HG02571 (cell line): ENCODE data around the gene DEK.

Experiments used
- ATAC-seq: cut with Tn5 transposase; IDR thresholded peaks from one replicate; pipeline ENCODE4 v1.9.1; 2021; ENCODE audit warnings: mild to moderate bottlenecking, moderate library complexity; ENCODE audit not compliant: unreplicated experiment

Gene DEK

DNA sequence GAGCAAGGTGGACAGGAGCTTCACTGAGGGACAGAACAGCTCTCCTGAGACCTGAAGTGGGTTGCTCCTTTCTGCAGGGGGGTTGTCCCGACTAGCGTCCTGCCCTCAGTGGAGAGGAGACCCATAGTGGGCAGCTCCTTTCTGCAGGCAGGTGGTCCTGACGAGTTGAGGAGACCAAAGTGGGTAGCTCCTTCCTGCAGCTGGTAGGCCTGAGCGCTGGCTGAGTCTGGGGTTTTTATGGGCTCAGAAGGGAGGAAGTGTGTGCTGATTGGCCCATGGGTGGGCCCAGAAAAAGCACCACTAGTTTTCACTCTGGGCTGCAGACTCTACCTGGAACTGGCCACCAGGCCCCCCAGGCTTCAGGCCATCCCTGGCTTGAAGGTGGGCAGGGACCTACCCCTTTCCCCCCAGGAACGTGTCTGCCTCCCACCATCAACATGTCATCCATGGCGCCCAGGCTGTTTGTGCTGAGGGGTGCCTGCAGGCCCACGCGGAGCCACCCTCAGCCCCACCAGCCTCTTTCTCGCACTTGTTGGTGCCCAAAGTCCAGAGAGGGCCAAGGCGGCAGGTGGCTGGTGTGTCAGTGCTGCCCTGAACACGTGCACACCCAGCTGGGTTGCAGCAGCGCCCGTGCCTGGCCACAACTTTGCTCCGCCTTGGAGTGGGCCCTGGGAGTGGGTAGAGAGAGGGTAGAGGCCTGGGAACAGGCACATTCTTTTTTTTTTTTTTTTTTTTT is 1.6 kb upstream of the DEK start:
- no peak for ATAC-seq

DNA sequence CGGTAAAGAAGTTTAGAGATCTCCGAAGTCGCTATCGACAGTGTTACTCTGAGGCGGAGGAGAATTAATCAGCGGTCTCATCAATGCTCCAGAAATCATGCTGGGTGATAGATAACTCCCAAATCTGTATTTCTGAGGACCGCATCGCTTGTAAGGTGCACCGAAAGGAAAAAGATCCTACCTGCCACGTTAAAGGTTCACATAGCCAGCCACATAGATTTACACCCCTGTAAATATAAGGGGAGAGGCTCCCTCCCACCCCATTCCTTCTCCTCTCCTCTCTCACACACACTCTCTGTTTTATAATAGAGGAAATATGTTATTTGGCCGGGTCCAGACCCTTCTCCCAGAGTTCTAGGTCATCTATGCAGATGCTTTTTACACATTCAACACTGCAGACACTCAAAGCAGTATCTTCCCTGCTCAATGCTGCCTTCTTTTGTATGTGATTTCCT is 620 bp upstream of the DEK start:
- no peak for ATAC-seq

DNA sequence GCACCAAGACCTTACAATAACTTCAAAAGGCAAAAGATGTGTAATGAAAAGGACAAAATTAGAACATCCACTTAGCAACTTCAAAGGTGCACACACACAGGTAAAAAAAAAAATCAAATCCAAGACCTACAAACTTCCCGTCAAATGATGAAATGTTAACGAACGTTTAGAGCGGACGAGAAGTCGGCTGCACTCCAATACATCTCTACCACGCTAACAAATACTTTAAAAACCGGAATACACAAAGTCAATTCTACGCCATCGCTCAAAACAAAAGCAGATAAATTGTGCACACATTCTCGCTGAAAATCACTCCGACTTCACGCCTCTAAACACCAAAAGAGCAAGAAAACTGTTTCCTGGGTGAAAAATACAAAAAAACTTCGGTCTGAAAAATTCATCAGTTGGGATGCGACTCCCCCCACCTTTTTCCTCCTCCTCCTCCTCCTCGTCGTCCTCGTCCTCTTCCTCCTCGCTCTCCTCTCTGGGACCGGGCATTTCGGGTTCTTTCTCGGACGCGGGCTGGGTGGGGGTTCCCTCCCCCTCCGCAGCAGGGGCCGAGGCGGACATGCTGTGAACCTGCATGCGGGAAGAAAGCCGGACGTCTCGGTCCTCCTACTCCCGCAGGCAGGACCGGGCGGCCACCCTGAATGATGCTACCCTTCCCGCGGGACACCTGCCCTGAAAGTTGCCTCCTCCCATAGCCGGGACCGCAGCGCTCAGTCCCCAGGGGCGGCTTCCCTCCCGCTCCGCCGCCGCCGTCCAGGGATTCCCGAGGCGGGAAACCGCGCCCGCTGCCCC is 712 bp downstream of the DEK start:
- ATAC-seq: peak; percentile 3

DNA sequence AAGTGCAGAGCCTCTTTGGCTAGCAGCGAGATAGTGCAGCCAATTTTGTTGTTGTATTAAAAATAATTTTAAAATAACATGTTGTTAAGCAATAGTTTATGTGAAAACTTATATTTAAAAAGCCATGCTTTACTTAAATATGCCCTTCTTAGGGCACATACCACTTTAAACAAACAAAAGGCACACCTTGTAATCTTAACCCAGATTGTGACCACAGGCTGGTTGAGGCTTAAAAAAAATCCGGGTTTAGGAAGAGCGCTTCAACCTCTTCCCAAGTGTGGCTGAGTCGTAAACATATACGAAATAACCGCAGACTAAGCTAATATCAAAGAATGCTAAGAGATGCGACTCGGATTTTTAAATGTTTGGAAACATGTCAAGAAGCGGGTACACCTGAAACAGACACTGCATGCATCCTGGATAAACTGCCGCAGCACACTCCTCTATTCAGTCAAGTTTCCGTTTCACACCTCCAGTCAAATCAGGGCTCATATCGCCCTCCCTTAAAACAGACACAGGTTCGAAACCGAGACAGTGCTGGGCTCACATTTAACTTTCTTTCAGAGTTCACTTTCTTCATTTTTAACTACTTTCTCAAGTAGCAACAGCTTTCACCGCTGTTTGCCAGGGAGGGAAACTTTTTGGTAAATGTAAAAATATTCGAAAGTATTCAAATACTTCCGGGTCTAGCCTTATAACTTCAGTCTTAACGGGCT is 1.5 kb downstream of the DEK start:
- ATAC-seq: peak; percentile 56

DNA sequence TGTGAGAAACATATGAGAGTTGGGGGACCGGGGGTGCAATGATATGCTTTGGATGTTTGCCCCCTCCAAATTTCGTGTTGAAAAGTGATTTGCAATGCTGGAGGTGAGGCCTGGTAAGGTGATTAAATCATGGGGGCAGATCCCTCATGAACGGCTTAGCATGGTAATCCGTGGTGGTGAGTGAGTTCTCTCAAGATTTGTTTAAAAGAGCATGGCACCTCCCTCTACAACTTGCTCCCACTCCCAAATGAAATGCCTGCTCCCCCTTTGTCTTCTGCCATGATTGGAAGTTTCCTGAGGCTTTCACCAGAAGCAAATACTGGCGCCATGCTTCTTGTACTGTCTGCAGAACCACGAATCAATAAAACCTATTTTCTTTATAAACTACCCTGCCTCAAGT is 2.5 kb downstream of the DEK start:
- ATAC-seq: no peak

DNA sequence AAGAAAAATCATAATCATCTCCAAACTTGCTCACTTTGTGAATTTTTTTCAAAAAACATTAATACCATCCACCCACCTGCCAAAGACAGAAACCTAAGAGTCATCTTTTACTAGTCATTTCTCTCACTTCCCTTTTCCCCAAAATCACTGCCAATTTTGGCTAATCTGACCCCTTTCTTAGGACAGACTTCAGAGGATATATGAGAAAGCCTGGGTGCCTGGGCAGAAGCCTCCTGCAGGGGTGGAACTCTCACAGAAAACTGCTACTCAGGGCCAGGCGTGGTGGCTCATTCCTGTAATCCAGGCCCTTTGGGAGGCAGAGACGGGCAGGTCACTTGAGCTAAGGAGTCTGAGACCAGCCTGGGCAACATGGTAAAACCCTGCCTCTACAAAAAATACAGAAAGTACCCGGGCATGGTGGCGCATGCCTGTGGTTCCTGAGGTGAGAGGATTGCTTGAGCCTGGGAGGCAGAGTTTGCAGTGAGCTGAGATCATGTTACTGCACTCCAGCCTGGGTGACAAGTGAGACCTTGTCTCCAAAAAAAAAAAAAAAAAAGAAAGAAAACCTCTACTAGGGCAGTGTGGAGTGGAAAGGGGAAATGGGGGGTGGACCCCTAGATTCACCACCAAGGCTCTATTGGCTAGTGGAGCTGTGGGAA is 3.8 kb downstream of the DEK start:
- ATAC-seq: peak; percentile 34

DNA sequence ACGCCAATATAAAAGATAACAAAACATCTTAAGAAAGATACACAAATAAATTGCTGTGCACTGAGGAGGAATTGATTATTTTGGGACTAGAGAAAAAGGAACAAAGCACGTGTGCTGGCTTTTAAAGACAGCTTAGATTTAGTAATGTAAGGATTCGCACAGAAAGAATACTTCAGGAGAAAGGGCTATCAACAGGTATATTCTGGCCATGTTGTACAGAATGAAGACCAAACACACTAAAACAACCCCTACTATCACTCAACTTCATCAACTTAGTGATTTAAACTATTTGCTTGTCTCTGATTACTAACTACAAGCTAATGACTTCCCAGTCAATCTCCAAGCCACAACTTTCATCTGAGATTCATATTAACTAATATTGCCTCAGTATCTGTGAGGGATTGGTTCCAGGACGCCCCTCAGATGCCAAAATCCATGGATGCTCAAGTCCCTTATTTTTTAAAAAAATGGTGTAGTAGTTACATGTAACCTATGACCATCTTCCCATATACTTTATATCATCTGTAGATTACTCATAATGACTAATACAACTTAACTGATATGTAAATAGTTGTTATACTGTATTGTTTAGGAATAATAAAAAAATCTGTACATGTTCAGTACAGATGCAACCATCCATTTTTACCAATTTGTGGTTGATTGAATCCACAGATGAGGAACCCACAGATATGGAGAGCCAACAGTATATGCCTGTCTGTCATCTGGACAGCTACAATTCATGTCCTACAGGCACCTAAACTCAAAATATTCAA is 4.5 kb downstream of the DEK start:
- no peak for ATAC-seq

DNA sequence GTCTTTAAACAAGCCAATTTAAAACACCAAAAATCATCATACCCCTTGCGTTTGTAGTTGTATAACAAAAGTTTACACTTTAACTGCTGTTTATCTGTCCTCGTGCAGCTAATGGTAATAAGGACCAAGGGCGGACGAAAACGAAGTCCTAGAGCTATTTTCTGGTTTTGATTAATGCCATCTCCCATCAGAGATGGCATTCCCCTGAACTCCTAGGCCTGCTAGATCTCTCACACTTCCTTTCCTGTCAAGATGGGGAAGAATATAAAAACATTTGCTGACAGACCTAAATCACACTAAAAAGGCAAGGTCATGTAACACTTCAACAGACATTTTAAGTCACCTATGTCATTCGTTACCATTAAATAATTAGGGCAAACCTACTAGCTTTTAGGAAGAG is 9.5 kb downstream of the DEK start:
- ATAC-seq: no peak

DNA sequence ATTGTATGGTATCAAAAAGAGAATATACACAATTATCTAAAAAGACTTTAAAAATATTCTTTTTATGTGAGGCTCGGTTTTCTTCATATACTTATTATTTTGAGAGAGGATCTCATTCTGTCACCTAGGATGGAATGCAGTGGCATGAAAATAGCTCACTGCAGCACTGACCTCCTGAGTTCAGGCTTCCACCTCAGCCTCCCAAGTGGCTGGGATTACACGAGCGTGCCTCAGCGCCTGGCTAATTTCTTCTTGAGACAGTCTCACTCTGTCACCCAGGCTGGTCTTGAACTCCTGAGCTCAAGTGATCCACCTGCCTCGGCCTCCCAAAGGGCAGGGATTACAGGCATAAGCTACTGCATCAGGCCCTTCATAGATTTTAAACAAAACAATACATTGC is 10.7 kb downstream of the DEK start:
- ATAC-seq: no peak

DNA sequence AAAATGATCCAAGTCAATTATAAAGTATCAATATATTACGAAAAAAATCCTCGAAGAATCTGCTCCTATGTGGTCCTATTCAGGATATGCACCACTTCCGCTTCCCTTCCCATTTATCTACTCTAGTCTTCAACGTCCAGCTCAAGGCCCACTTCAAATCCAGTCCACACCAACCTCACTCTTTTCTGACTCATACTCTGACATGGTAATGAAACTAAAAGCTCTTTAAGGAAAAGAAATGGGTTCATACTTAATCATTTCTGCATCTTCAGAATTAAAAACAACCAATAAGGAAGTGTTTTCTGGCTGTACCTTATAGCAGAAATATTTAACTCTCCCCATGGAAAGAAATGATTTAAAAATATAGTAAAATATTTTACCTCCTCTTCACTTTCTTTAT is 15.1 kb downstream of the DEK start:
- no peak for ATAC-seq

DNA sequence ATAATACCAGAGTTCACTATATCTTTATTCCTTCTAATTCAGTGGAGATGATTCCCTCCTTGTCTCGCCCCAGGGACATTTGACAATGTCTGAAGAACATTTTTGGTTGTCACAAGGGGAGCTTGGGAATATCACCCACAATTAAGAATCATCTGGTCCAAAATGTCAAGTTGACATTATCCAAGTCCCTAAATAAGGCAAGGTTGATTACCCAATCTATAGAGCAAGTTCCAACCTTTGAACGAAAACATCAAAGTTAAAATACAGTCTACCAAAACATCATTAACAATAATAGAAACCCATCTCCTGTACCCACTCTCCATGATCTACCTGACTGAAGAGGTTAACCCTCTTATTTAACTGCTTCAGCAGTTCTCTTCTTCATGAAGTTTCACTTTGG is 15.6 kb downstream of the DEK start:
- ATAC-seq: no peak

DNA sequence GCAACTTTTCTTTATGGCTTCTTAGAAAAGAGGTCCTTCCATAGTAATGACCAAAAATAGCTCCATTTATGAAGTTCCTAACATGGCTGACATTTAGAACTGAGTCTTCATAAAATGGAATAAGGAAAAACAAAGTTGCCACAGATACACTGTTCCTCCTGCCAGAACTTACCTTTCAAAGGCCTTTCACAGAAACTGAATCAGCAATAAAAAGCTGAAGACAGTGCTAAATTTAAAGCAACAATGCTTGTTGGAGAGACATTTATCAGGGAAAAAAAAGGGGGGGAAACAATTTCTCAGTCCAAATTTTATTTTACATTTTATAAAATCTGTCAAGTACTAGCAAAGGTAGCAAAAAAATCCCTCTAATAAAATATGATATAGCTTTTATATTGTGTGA is 17.3 kb downstream of the DEK start:
- ATAC-seq: no peak

DNA sequence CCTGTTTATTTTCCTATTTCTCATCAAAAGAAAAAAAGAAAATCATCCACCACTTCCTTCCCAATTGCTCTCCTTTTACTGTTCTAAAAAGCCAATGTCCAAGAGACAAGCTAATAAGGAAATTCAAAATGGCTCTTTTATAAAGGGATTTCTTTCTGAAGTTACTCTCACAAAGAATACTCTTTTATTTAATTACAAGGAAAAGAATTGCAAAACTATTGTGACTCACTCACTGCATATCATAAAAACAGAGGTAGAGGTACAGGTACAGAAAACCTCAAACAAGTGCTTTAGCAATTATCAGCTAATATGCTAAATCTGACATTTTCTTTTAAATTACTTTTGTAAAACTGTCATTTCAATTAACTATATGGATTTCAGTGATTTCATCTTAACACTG is 18.1 kb downstream of the DEK start:
- ATAC-seq: no peak

DNA sequence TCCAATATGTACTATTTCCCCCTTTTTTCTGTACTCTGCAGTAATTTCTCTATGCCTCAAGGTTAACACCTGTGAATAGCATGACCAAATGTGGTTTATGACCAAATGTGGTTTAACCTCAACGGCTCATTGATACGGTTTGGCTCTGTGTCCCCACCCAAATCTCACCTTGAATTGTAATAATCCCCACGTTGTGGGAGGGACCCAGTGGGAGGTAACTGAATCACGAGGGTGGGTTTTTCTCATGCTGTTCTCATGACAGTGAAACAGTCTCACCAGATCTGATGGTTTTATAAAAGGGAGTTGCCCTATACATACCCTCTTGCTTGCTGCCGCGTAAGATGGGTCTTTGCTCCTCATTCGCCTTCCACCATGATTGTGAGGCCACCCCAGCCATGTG is 18.7 kb downstream of the DEK start:
- no peak for ATAC-seq

DNA sequence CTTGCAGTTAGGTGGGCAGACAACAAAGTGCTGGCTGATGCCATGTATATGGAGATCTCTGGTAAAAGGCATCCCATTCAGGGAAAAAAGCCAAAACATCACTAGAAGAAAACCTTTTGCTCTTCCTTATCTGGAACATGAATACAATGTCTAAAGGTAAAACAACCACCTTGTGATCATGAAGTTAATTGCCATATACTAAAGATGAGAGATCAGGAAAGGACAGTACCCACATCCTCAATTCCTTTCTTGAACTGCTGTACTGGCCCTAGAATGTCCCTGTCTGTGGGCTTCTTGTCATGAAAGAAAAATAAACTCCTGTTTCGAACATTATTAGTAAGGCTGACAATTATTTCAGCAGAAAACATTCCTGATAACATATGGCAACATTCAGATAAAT is 19.3 kb downstream of the DEK start:
- ATAC-seq: no peak

DNA sequence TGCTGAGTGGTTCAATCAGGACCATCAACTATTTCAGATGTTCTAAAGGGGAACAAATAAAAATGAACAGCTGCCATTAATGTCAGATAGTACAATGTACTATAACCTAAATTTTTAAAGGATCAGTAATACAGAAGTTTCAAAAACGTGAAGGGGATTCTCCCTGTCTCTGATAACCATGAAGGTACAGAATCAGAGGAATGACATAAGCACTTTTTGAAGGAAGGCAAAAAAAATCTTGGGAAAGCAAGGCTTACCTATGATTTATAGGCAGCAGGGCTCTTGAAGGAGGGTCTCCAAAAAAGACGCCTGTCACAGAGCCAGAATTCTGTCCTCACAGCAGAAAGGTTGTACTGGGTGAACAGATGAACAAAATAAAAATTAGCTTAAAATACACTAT is 20.1 kb downstream of the DEK start:
- ATAC-seq: no peak

DNA sequence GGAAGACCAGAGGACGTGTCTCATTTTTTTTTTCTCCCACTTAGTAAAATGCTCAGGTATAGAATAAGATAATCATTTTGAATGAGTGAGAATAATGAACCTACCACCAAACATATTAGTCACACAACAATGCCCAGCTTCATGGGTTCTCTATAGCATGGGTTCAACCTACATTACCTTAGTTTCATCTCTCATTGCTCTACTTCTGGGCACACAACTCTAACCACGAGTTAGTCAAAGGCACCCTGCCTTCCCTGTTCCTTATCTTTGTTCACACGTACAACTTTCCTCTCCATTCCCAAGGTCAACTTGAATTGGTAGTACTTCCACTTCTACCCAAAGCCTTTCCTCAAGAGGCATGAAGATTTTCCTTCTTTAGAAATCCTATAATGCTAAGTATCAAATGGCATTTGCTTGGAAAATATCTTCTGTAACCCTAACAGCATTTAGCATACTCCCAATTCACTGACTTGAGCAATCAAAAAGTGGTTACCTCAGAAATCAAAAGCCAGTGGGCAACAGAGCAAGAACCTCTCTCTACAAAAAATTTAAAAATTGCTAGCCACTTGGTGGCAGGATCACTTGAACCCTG is 20.9 kb downstream of the DEK start:
- no peak for ATAC-seq

DNA sequence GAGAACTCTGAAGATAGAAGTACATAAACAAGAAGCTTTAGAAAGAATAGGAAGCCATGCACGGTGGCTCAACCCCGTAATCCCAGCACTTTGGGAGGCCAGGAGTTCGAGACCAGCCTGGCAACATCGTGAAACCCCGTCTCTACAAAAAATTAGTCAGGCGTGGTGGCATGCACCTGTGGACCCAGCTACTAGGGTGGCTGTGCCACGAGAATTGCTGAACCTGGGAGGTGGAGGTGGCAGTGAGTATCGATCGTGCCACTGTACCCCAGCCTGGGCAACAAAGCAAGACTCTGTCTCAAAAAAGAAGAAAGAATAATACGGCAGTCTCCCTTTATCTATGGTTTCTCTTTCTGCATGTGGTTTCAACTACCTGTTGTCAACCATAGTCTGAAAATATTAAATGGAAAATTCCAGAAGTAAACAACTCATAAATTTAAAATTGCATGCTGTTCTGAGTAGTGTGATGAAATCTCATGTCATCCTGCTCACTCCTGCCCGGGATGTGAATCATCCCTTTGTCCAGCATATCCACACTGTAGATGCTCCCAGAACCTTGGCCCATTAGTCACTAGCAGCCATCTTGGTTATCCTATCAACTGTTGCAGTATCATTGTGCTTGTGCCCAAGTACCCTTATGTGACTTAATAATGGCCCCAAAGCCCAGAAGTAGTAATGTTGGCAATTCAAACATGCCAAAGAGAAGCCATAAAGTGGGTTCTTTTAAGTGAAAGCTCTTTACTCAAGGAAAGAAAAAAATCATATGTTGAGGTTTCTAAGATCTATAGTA is 22.1 kb downstream of the DEK start:
- no peak for ATAC-seq
